GM18517 (cell line): Measurements from ENCODE around the gene DQX1.
A peak's percentile ranks its signal among the peaks of the same experiment; 100 is the strongest.

Experiments
- ATAC-seq: cut with Tn5 transposase; IDR thresholded peaks from one replicate; pipeline ENCODE4 v1.9.1; 2021; ENCODE audit warnings: mild to moderate bottlenecking, moderate library complexity; ENCODE audit not compliant: unreplicated experiment

DQX1 gene

GRCh38 chr2:74512744-74513604 lies 13.1 kb downstream of the DQX1 start:
- ATAC-seq: no peak

DNA sequence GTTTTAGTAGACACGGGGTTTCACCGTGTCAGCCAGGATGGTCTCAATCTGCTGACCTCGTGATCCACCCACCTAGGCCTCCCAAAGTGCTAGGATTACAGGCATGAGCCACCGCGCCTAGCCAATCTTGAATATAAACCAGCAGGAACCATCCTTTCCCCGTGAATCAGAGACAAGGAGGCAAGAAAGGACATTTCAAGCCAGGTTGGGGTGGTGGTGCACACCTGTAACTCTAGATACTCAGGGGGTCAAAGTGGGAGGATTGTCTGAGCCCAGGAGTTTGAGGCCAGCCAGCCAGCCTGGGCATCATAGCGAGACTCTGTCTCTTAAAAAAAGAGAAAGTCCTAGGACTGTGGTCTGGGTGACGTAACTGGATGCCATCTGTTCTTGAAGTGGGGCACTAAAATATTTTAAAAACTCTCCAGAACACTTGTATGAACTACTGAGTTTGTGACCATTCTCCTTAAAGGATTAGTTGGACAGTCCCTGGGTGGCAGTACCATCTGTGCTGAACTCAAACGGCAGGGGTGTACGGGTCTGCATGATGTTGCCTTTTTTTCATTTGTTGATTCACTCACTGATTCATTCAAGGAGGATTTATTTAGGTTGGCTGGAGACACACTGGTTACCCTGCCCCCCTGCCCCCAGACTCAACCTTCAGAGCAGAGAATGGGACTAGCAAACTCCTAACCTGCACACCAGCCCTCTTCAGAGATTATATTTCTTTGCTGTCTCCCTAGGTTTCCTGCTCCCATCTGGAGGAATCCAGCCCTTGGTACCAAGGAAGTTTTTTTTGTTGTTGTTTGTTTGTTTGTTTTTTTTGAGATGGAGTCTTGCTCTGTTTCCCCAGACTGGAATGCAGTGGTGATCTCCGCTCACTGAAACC lies 14.7 kb downstream of the DQX1 start:
- ATAC-seq: no peak

DNA sequence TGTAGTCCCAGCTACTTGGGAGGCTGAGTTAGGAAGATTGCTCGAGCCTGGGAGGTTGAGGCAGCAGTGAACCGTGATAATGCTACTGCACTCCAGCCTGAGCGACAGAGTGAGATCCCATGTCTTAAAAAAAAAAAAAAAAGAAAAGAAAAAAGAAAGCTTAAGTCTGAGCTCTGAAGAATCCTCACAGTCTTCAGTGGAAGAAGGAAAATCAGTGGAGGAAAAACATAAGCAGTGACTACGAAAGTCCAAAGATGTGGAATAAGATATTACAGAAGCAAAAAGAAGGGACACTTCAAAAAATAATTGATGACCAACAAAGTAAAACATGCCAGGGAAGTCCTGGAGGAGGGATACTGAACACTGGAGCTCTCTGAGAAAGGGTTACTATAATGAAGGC lies 15.8 kb downstream of the DQX1 start:
- ATAC-seq: no peak

GRCh38 chr2:74507926-74508520 lies 18.0 kb downstream of the DQX1 start:
- no peak for ATAC-seq

GRCh38 chr2:74507145-74507925 lies 18.7 kb downstream of the DQX1 start, which contains the start of gene PCGF1:
PCGF1 (minus strand) TSS chr2:74507695; CDS start chr2:74507668, 27 bp downstream.
- ATAC-seq: peak; percentile 89

GRCh38 chr2:74505448-74506246 lies 20.4 kb downstream of the DQX1 start:
- no peak for ATAC-seq

DNA sequence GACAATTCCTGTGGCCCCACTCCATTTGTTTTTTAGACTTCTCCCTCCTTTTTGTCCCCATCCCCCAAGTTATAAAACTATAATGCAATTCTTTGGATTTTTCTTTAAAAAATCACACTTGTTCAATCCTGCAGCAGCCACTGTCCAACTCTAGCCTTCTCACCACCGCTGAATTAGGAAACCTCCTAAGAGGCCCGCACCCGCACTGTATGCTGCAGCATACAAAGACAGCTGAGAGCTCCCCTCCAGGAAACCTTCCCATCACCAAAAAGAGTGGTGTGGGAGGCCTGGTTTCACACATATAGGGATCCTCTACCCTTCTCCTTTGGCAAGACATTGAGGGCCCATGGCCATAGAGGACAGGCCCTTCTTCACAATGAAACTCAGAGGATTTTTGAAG lies 21.4 kb downstream of the DQX1 start:
- ATAC-seq: no peak

- ATAC-seq: no peak
Measured at GRCh38 chr2:74503506-74504475, 22.2 kb downstream of the DQX1 start.

DNA sequence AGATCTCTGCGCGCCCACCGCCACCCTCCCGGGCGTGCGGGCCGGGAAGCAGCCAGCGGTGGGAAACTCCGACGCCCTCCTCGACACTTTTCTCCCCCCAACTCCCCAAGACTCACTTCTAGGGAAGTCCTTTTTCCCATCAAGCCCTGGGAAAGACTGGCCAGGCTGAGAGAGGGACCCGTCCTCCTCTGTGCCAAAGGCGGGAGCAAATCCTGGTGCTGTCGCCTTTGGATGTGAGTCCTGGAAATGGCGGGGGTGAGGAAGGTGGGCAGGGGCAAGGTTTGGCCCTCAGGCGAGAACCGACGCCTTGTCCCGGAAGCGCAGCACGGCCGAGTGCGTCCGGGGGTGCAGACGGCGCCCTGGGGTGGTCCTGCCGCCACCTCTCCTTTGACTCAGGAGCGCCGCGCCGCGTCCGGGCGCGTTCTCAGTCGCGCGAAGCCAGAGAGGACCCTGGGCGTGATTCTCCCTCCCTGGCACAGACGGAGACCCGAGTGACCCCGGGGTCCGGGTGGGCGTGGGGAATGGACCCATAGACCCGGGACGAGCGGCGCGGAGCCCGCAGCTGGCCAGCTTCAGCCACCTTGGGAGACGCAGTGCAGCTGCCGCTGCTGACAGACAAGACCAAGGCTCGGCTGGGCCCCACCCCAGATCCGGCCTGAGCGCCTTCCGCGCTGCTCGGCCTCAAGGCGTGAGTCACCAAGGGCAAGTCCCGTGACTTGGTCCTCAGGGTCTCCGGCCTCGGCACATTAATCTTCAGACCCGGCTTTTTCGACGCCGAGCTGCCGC lies 23.1 kb downstream of the DQX1 start:
- ATAC-seq: peak; percentile 35

GRCh38 chr2:74502147-74502719 lies 23.8 kb downstream of the DQX1 start:
- no peak for ATAC-seq

GRCh38 chr2:74501335-74502071 lies 24.5 kb downstream of the DQX1 start:
- ATAC-seq: no peak

- ATAC-seq: no peak
Measured at GRCh38 chr2:74500578-74500946, 25.5 kb downstream of the DQX1 start.

- ATAC-seq: no peak
Measured at GRCh38 chr2:74499940-74500577, 26.0 kb downstream of the DQX1 start.

DNA sequence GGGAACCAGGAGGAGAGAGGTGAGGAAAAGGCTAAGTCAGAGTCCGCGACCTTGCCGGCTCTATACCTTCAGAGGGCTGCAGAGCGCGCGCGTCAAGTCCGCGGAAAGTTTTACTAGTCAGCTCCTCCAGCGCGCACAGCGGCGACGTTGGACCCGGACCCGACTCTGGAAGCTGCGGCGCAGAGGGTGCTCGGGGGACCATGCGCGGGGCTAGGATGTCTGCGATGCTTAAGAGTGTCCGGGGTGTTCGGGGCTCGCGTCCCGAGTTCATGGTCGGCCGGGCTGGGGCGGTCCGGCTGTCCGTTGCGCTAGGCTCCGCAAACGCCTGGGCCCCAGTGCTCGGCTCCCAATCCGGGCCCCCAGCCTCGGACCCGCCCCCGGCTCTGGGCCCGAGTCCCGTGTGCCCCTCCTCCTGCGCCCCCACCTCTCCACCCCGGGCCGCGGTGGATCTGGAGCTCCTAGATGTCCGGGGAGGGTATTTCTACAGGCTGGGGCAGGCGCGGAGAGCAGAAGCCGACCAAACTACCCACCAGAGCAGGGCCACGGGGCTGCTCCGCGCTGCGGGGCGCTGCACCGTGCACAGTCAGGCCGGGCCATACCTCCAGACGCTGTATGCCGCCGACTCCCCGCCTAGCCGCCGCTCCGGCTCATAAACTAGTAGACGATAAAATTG lies 26.6 kb downstream of the DQX1 start, which contains the start of gene LBX2:
Gene LBX2 (minus strand): TSS at position 337 of the 673 bp plus-strand sequence. CDS start 66 bp downstream, at position 271.
- ATAC-seq: no peak

- ATAC-seq: no peak
Measured at GRCh38 chr2:74498500-74499266, 27.3 kb downstream of the DQX1 start.
